HG02763 (cell line): ENCODE results near the gene PSMB2.

Experiments
- ATAC-seq: cut with Tn5 transposase; IDR thresholded peaks from one replicate; pipeline ENCODE4 v1.9.1; 2021; ENCODE audit warnings: mild to moderate bottlenecking, moderate library complexity; ENCODE audit not compliant: unreplicated experiment

PSMB2 gene

GRCh38 chr1:35574125-35574654, 67.1 kb downstream of the PSMB2 start:
- ATAC-seq: no peak

DNA sequence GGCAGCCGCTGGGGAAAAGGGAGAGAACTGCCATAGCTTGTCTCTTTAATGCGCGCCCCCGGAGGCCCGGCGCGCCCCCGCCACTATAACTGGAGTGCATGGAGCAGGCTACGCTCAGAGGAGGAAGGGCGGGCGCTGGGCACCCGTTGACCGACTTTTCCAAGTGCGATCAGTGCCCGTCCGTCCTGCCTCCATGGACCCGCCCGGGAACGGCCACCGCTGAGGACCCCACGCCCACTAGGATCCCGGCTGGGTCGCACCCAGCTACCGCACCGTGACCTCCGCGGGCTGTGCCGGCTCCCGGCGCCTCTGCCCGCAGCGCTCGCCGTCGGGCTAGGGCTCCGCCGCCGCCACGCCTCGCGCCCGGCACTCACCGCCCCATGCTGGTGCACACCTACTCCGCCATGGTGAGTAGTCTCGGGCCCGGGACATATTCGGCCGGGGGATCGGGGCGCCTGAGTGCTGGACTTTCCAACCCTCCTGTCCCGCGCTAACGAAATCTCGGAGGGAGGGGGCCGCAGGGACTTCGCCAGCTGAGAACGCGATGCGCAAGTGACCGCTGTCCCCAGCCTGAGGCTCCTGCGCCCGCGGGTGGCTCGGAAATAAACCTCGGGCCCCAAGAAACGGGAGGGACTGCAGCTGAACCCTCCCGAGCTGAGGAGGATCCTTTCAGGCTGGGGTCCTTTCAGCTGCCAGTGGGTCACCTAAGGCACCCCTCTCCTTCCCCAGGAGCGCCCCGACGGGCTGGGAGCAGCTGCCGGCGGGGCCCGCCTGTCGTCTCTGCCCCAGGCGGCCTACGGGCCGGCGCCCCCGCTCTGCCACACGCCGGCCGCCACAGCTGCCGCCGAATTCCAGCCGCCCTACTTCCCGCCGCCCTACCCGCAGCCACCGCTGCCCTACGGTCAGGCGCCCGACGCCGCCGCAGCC, 67.9 kb downstream of the PSMB2 start, which contains the start of gene TFAP2E:
Gene TFAP2E (plus strand): TSS at position 117 of the 927 bp plus-strand sequence. CDS start 264 bp downstream, at position 381.
- ATAC-seq: no peak

DNA sequence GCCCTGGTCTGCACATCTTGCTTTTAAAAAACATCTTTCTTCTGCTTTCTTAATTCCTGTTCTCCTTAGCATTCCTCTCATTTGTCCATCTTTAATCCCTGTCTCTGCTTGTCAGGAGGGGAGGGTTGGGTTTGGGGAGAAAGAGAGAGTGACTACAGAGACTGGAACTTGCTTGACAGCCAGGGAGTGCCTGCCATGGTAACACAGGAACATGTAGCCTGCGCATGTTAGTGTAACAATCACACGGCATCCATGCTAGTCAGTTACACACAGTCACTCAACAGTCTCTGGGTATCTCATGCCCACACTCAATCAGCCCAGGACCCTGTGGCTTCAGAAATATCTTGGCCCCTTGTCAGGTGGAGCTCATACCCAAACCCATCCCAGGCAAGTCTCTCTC, 69.0 kb downstream of the PSMB2 start:
- no peak for ATAC-seq

- ATAC-seq: no peak
Observed at GRCh38 chr1:35571263-35571662, 70.1 kb downstream of the PSMB2 start.

- ATAC-seq: no peak
Observed at GRCh38 chr1:35570589-35571137, 70.7 kb downstream of the PSMB2 start.

GRCh38 chr1:35569936-35570335, 71.4 kb downstream of the PSMB2 start:
- ATAC-seq: no peak

GRCh38 chr1:35568975-35569395, 72.3 kb downstream of the PSMB2 start:
- no peak for ATAC-seq

DNA sequence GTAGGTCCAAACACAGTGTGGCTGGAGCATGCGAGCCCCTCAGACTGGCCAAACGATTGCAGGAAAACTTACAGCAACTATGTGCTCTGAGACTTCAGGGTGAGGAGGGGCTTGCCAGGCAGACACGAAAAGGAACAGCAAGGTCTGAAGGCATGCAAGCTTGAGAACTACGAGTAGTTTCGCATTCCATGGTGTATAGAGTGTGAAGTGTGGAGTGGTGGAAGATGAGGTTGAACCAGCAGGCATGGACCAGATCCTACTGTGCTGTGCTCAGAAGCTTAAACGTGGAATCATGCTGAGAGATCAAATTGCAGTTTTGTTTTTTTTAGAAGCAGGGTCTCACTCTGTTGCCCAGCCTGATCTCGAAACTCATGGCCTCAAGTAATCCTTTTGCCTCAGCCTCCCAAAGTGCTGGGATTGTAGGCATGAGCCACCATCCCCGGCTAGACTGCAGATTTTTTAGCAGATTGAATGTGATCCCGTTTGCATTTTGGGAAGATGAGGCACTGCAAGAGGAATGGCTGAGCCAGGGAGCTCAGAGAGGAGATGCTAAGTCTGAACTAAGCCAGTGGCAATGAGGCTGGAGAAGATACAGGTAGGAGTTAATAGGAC, 73.3 kb downstream of the PSMB2 start:
- no peak for ATAC-seq

GRCh38 chr1:35565742-35566133, 75.6 kb downstream of the PSMB2 start:
- ATAC-seq: no peak

GRCh38 chr1:35564884-35565741, 76.2 kb downstream of the PSMB2 start:
- no peak for ATAC-seq

DNA sequence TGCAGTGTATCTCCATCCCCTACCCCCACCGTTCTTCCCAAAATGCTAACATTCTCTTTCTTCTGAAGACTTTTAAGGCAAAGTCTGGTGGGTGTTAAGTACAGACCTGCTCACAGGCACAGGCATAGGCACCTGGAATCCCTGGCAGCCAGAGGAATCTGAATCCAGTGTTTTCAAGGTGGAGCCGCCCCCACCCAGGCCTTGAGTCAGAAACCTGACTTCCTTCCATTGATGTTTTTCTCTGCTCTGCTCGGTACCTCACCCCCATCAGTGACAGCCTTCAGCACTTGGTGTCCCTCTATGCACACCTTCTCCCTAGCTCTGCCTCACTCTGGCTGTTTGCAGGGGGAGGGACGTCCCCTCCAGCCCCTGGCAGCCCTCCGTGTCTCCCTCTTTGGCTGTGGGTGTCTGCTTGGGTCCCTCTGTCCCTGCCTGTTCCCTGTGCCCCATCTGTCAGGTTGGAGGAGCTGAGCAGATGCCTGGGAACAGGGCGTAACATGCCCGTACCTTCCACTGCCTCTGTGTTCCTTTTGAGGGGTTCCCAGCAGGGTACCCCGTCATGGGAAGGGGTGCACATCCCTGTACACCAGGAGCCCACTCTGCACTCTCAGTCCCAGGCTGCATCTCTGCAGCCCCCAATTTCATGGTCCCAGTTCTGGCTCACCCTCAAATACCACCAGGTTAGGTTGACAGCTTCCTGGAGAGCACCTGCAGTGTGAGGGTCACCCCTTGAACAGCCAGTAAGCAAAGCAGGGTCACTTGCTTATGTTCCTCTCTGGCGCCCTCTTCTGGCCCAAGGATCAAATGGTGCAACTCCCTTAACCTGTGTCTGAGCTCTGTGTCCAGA, 77.1 kb downstream of the PSMB2 start:
- ATAC-seq: no peak

DNA sequence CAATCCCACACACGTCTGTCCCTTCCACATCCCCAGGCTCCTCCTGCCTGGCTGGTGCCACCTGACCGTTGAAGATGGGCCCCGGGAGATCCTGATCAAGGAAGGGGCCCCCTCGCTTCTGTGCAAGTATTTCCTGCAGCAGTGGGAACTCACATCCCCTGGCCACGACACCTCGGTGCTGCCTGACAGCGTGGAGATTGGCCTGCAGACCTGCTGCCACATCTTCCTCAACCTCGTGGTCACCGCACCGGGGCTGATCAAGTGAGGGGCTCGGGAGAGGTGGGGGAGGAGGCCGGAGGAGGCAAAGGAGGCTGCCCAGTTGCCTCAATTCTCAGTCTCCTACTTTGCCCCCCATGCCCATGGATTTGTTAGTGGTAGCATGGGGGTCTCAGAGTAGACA, 78.2 kb downstream of the PSMB2 start:
- ATAC-seq: no peak

GRCh38 chr1:35561972-35562680, 79.2 kb downstream of the PSMB2 start:
- ATAC-seq: no peak

GRCh38 chr1:35561297-35561971, 79.9 kb downstream of the PSMB2 start:
- ATAC-seq: no peak

- no peak for ATAC-seq
Observed at GRCh38 chr1:35560256-35561225, 80.8 kb downstream of the PSMB2 start.

DNA sequence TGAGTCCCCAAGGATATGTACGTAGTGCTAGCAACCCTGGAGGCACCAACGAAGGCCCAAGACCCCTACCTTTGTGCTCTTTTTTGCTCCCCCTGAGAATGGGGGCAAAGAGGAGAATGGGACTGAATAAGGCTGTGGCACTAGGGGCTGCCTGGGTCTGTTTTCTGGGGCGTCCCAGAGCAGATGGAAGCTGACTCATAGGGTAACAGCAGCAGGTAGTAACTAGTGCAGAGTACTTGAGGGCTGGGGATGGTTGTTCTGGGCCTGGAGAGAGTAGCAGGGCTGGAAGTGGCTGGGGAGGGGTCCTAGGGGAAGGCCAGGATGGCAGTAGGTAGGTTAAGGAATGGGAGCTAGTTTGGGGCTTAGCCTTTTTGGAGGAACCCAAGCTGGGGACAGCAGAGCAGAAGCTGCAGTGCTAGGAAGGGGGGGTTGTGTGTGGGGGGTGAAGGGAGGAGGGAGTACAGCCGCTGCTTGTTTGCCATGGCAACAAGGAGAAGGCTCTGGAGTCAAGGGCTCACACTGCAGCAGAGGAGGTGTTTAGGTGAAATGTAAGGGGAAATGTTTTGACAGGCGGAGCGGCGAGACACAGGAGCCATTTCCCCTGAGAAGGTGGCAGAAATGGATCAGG, 81.9 kb downstream of the PSMB2 start:
- no peak for ATAC-seq
